ENCODE results near the gene VSNL1. TPM values are rescaled to one million over a fixed set of nuclear protein-coding genes. Genes with fewer than 3 reads are reported as not detected.

The VSNL1 gene
- polyA plus RNA-seq, 1 experiment: 0.86 TPM

GRCh38 chr2:17540813-17541530, 476 bp downstream of the VSNL1 start:
- Histone ChIP-seq H3K4me3 (ENCODE audit: low read depth, low read length) (peak overlapping the region; percentile 65), H3K27ac (ENCODE audit: low read depth, low read length) (no peak overlapping the region), H3K27me3 (ENCODE audit: control insufficient read depth, insufficient read depth, low read length) (peaks cover 17% of the 10 kb centered on the region), H3K9me3 (ENCODE audit: control insufficient read depth, insufficient read depth, low read length) (no peaks in the 10 kb centered on the region)
- POLR2A ChIA-PET: interaction anchor here (1.1 kb wide), 1 partner anchor 104 kb away, joined by 4 read pairs; no protein-coding TSS in a partner anchor
- DNase-seq (ENCODE audit: low read depth, low spot score): no peak
- CTCF ChIA-PET: interaction anchor here (0.5 to 3.8 kb wide), 5 partner anchors 13 to 1779 kb away, joined by 3 to 30 read pairs (median 4); no protein-coding TSS in a partner anchor
- TF ChIP-seq CTCF (IDR thresholded peaks at IDR 0.05; ENCODE audit: low read depth, low read length): no peak

- DNase-seq (ENCODE audit: low read depth, low spot score): no peak
- ChIA-PET POLR2A (no interaction called here), CTCF (interaction anchor here (0.5 to 3.8 kb wide), 3 partner anchors 104 to 130 kb away, joined by 3 to 30 read pairs (median 6); no protein-coding TSS in a partner anchor)
- no peak for TF ChIP-seq CTCF (IDR thresholded peaks at IDR 0.05; ENCODE audit: low read depth, low read length)
- Histone ChIP-seq H3K4me3 (ENCODE audit: low read depth, low read length) (peak overlapping the region; percentile 65), H3K27me3 (ENCODE audit: control insufficient read depth, insufficient read depth, low read length) (peaks cover 17% of the 10 kb centered on the region), H3K27ac (ENCODE audit: low read depth, low read length) (no peak overlapping the region), H3K9me3 (ENCODE audit: control insufficient read depth, insufficient read depth, low read length) (no peaks in the 10 kb centered on the region)
These were observed 1.0 kb downstream of the VSNL1 start for GRCh38 chr2:17541531-17541950.

- POLR2A ChIA-PET: no interaction called here
These were observed 2.0 kb downstream of the VSNL1 start for GRCh38 chr2:17542471-17542870.

GRCh38 chr2:17543131-17543660, 2.7 kb downstream of the VSNL1 start:
- Histone ChIP-seq H3K27ac (ENCODE audit: low read depth, low read length) (no peak overlapping the region), H3K27me3 (ENCODE audit: control insufficient read depth, insufficient read depth, low read length) (peaks cover 14% of the 10 kb centered on the region), H3K9me3 (ENCODE audit: control insufficient read depth, insufficient read depth, low read length) (no peaks in the 10 kb centered on the region), H3K4me3 (ENCODE audit: low read depth, low read length) (no peak overlapping the region)
- CTCF ChIA-PET: interaction anchor here (1.2 kb wide), 1 partner anchor 127 kb away, joined by 5 read pairs; no protein-coding TSS in a partner anchor
- TF ChIP-seq CTCF (IDR thresholded peaks at IDR 0.05; ENCODE audit: low read depth, low read length): no peak
- POLR2A ChIA-PET: no interaction called here
- DNase-seq (ENCODE audit: low read depth, low spot score): no peak

More at GRCh38 chr2:17542471-17542870, 2.0 kb downstream of the VSNL1 start:
- H3K4me3 ChIP-seq (ENCODE audit: low read depth, low read length): no peak overlapping the region
- TF ChIP-seq CTCF (IDR thresholded peaks at IDR 0.05; ENCODE audit: low read depth, low read length): no peak
- no peaks in the 10 kb centered on the region for H3K9me3 ChIP-seq (ENCODE audit: control insufficient read depth, insufficient read depth, low read length)
- peaks cover 17% of the 10 kb centered on the region for H3K27me3 ChIP-seq (ENCODE audit: control insufficient read depth, insufficient read depth, low read length)
- no peak for DNase-seq (ENCODE audit: low read depth, low spot score)
- no peak overlapping the region for H3K27ac ChIP-seq (ENCODE audit: low read depth, low read length)
- CTCF ChIA-PET: no interaction called here

- Histone ChIP-seq H3K27me3 (ENCODE audit: control insufficient read depth, insufficient read depth, low read length) (peaks cover 14% of the 10 kb centered on the region), H3K4me3 (ENCODE audit: low read depth, low read length) (no peak overlapping the region), H3K27ac (ENCODE audit: low read depth, low read length) (no peak overlapping the region), H3K9me3 (ENCODE audit: control insufficient read depth, insufficient read depth, low read length) (no peaks in the 10 kb centered on the region)
- no peak for TF ChIP-seq CTCF (IDR thresholded peaks at IDR 0.05; ENCODE audit: low read depth, low read length)
- no peak for DNase-seq (ENCODE audit: low read depth, low spot score)
- ChIA-PET CTCF (interaction anchor here (1.2 kb wide), 1 partner anchor 127 kb away, joined by 5 read pairs; no protein-coding TSS in a partner anchor), POLR2A (no interaction called here)
These were observed 3.4 kb downstream of the VSNL1 start for GRCh38 chr2:17543848-17544247.

All from AG04450 (cell line).